ENCODE results near the gene HS3ST1. TPM values are rescaled to one million over a fixed set of nuclear protein-coding genes. Genes with fewer than 3 reads are reported as not detected.

HS3ST1 gene
- total RNA-seq, 1 experiment from 2014 or later = not detected

DNA sequence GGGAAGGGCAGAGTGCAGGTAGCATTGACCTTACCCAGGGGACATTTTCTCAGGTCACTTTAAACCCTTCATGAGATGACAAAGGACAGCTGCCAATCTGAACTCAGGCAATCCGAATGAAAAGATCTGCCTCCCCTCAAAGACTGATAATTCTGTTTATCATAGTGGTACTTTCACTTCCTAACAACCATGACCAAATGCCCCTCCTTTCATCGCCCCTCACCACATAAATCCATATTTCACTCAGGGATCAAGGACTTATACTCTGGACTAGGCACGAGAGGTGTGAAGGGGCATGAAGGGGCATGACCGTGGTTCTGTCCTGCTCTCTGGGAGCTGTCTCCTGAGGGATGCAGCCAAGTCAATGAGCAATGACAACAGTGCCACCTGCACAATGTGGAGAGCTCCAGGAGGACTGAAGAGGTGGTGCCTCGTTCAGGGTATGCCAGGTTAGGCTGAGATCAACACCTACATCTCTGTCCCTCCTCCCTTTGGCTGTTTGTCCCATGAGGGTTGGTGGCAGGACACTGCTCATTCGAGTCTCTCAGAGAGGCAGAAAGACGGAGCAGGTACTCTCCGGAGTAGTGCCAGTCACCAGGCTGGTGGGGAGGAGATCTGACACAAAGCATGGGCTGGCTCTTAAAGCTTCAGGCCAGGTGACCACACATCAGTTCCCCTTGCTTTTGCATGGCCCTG is 12.5 kb downstream of the HS3ST1 start:
- Histone ChIP-seq H3K36me3 (ENCODE audit: insufficient read depth, low read length, poor library complexity, severe bottlenecking) (no peaks in the 10 kb centered on the region), H3K27ac (ENCODE audit: low read depth, low read length, poor library complexity, severe bottlenecking) (no peak overlapping the region), H3K9me3 (ENCODE audit: low read depth, low read length, poor library complexity, severe bottlenecking) (peaks cover 13% of the 10 kb centered on the region), H3K27me3 (replicated peaks; ENCODE audit: insufficient read depth, low read depth, low read length, poor library complexity) (no peaks in the 10 kb centered on the region), H3K4me1 (ENCODE audit: insufficient read depth, low read length, poor library complexity, severe bottlenecking) (no peaks in the 10 kb centered on the region), H3K4me3 (ENCODE audit: low read depth, low read length, poor library complexity, severe bottlenecking) (no peak overlapping the region)
- TF ChIP-seq EZH2 (IDR thresholded peaks at IDR 0.05; ENCODE audit: borderline replicate concordance, low read depth, low read length, poor library complexity, severe bottlenecking) = no peak
- TF ChIP-seq, protein P1, sequence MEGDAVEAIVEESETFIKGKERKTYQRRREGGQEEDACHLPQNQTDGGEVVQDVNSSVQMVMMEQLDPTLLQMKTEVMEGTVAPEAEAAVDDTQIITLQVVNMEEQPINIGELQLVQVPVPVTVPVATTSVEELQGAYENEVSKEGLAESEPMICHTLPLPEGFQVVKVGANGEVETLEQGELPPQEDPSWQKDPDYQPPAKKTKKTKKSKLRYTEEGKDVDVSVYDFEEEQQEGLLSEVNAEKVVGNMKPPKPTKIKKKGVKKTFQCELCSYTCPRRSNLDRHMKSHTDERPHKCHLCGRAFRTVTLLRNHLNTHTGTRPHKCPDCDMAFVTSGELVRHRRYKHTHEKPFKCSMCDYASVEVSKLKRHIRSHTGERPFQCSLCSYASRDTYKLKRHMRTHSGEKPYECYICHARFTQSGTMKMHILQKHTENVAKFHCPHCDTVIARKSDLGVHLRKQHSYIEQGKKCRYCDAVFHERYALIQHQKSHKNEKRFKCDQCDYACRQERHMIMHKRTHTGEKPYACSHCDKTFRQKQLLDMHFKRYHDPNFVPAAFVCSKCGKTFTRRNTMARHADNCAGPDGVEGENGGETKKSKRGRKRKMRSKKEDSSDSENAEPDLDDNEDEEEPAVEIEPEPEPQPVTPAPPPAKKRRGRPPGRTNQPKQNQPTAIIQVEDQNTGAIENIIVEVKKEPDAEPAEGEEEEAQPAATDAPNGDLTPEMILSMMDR (conservative IDR thresholded peaks at IDR 0.05; ENCODE audit: low read depth, low read length) = no peak
- no TSS peak for BruUV-seq (replicated peaks)
- ChIA-PET POLR2A (ENCODE audit: low non-redundant PET) (no interaction called here), CTCF (no interaction called here)
- DNase-seq (ENCODE audit: low spot score) = no peak
- intact Hi-C loops (cut with micrococcal nuclease; ENCODE audit: unreplicated experiment) = no loop called here

DNA sequence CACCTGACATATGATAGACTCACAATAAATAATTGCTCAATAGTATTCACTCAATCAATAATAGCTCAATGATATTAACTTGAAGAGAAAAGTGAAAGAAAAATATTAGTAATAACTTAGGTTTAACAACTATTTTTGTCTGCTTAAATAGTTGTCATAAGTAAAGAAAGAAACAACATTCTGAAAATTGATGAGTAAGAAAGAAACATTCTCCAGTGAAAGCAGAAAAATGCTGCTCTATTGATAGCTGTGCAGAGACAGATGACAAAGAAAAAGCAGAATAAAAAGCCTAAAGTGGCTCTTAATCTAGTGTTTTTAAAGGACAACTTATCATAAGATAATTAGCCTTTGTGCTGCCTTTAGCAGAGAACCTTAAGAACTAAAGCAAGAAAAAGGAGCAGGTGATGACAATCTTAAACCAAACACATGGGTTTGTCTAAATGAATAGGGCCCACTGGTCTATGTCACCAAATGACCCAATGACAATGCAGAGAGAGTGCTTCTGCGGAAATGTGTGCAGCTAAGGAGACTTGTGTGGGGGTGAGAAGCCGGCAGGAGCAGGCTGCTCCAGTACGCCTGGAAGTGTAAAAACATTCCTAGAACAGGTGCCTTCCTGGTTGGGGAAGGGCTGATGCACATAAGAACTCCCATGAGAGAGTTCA is 13.2 kb downstream of the HS3ST1 start:
- H3K4me1 ChIP-seq (ENCODE audit: insufficient read depth, low read length, poor library complexity, severe bottlenecking) = no peaks in the 10 kb centered on the region
- peaks cover 15% of the 10 kb centered on the region for H3K9me3 ChIP-seq (ENCODE audit: low read depth, low read length, poor library complexity, severe bottlenecking)
- TF ChIP-seq, protein P1 (conservative IDR thresholded peaks at IDR 0.05; ENCODE audit: low read depth, low read length) = no peak
- TF ChIP-seq EZH2 (IDR thresholded peaks at IDR 0.05; ENCODE audit: borderline replicate concordance, low read depth, low read length, poor library complexity, severe bottlenecking) = no peak
- H3K36me3 ChIP-seq (ENCODE audit: insufficient read depth, low read length, poor library complexity, severe bottlenecking) = no peaks in the 10 kb centered on the region
- H3K4me3 ChIP-seq (ENCODE audit: low read depth, low read length, poor library complexity, severe bottlenecking) = no peak overlapping the region
- no TSS peak for BruUV-seq (replicated peaks)
- no peak for DNase-seq (ENCODE audit: low spot score)
- POLR2A ChIA-PET (ENCODE audit: low non-redundant PET) = no interaction called here
- CTCF ChIA-PET = no interaction called here
- H3K27me3 ChIP-seq (replicated peaks; ENCODE audit: insufficient read depth, low read depth, low read length, poor library complexity) = no peaks in the 10 kb centered on the region
- intact Hi-C loops (cut with micrococcal nuclease; ENCODE audit: unreplicated experiment) = no loop called here
- H3K27ac ChIP-seq (ENCODE audit: low read depth, low read length, poor library complexity, severe bottlenecking) = no peak overlapping the region

DNA sequence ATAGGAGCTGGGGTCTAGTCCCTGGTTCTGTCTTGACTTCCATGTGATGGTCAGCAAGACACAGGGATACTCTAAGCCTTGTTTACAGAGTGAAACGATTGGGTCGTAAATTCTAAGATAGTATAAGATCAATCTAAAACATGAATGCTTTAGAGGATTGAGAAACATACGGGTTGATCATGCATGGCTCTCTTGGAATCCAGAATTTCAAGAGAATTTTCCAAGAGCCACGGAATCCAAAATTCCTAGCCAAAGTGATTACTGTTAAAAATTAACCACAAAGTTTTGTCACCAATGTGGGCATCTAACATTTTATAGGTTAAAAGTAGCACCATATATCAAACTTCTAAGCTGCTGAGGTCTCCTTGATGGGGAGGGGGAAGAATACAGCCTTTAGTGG is 16.5 kb downstream of the HS3ST1 start:
- CTCF ChIA-PET = no interaction called here
- POLR2A ChIA-PET (ENCODE audit: low non-redundant PET) = no interaction called here
- H3K4me1 ChIP-seq (ENCODE audit: insufficient read depth, low read length, poor library complexity, severe bottlenecking) = no peaks in the 10 kb centered on the region
- no peak for TF ChIP-seq EZH2 (IDR thresholded peaks at IDR 0.05; ENCODE audit: borderline replicate concordance, low read depth, low read length, poor library complexity, severe bottlenecking)
- TF ChIP-seq, protein P1 (conservative IDR thresholded peaks at IDR 0.05; ENCODE audit: low read depth, low read length) = no peak
- no peak for DNase-seq (ENCODE audit: low spot score)
- no peak overlapping the region for H3K27ac ChIP-seq (ENCODE audit: low read depth, low read length, poor library complexity, severe bottlenecking)
- intact Hi-C loops (cut with micrococcal nuclease; ENCODE audit: unreplicated experiment) = no loop called here
- no peaks in the 10 kb centered on the region for H3K27me3 ChIP-seq (replicated peaks; ENCODE audit: insufficient read depth, low read depth, low read length, poor library complexity)
- peaks cover 23% of the 10 kb centered on the region for H3K9me3 ChIP-seq (ENCODE audit: low read depth, low read length, poor library complexity, severe bottlenecking)
- H3K36me3 ChIP-seq (ENCODE audit: insufficient read depth, low read length, poor library complexity, severe bottlenecking) = no peaks in the 10 kb centered on the region
- H3K4me3 ChIP-seq (ENCODE audit: low read depth, low read length, poor library complexity, severe bottlenecking) = no peak overlapping the region
- no TSS peak for BruUV-seq (replicated peaks)

Data from A673 (cell line).